ENCODE data around the gene OOSP1. TPM values are rescaled to one million over a fixed set of nuclear protein-coding genes. Genes with fewer than 3 reads are reported as not detected.
A peak's percentile ranks its signal among the peaks of the same experiment; 100 is the strongest.
"Not testable (repeated sequence)": the region's sequence is repeated elsewhere in the genome, so short reads cannot be mapped to it uniquely, and the experiment has no call there.

The OOSP1 gene
- total RNA-seq, 1 donor from 2014 or later = not detected

GRCh38 chr11:59973097-59973496, 34.9 kb downstream of the OOSP1 start:
- FAIRE-seq = no peak
- Histone ChIP-seq H3K4me3 (ENCODE audit: low read depth, low read length) (no peak overlapping the region), H3K27me3 (ENCODE audit: control insufficient read depth, insufficient read depth, low read length) (no peaks in the 10 kb centered on the region), H3K36me3 (ENCODE audit: control insufficient read depth, insufficient read depth, low read length) (no peaks in the 10 kb centered on the region)
- TF ChIP-seq CTCF (IDR thresholded peaks at IDR 0.05; ENCODE audit: insufficient read depth, low read length, severe bottlenecking) = no peak
- DNase-seq (ENCODE audit: low read depth) = no peak

GRCh38 chr11:59981106-59981770, 43.0 kb downstream of the OOSP1 start:
- no peaks in the 10 kb centered on the region for H3K27me3 ChIP-seq (ENCODE audit: control insufficient read depth, insufficient read depth, low read length)
- DNase-seq (ENCODE audit: low read depth) (peak; percentile 83), FAIRE-seq (no peak)
- H3K36me3 ChIP-seq (ENCODE audit: control insufficient read depth, insufficient read depth, low read length) = no peaks in the 10 kb centered on the region
- H3K4me3 ChIP-seq (ENCODE audit: low read depth, low read length) = no peak overlapping the region
- TF ChIP-seq CTCF (IDR thresholded peaks at IDR 0.05; ENCODE audit: insufficient read depth, low read length, severe bottlenecking) = no peak

- not testable (repeated sequence) for H3K4me3 ChIP-seq (ENCODE audit: low read depth, low read length); H3K36me3 ChIP-seq (ENCODE audit: control insufficient read depth, insufficient read depth, low read length); H3K27me3 ChIP-seq (ENCODE audit: control insufficient read depth, insufficient read depth, low read length); DNase-seq (ENCODE audit: low read depth); FAIRE-seq
Measured at GRCh38 chr11:59982037-59982436, 43.8 kb downstream of the OOSP1 start.

GRCh38 chr11:59983212-59983611, 45.0 kb downstream of the OOSP1 start:
- Histone ChIP-seq H3K4me3 (ENCODE audit: low read depth, low read length) (no peak overlapping the region), H3K36me3 (ENCODE audit: control insufficient read depth, insufficient read depth, low read length) (no peaks in the 10 kb centered on the region), H3K27me3 (ENCODE audit: control insufficient read depth, insufficient read depth, low read length) (no peaks in the 10 kb centered on the region)
- DNase-seq (ENCODE audit: low read depth) = peak; percentile 7
- no peak for TF ChIP-seq CTCF (IDR thresholded peaks at IDR 0.05; ENCODE audit: insufficient read depth, low read length, severe bottlenecking)
- no peak for FAIRE-seq

- Histone ChIP-seq H3K36me3 (ENCODE audit: control insufficient read depth, insufficient read depth, low read length) (no peaks in the 10 kb centered on the region), H3K27me3 (ENCODE audit: control insufficient read depth, insufficient read depth, low read length) (no peaks in the 10 kb centered on the region), H3K4me3 (ENCODE audit: low read depth, low read length) (no peak overlapping the region)
- TF ChIP-seq CTCF (IDR thresholded peaks at IDR 0.05; ENCODE audit: insufficient read depth, low read length, severe bottlenecking) = no peak
- DNase-seq (ENCODE audit: low read depth) (no peak), FAIRE-seq (no peak)
Measured at GRCh38 chr11:59984368-59984767, 46.1 kb downstream of the OOSP1 start.

GRCh38 chr11:59990421-59990820, 52.2 kb downstream of the OOSP1 start:
- FAIRE-seq (no peak), DNase-seq (ENCODE audit: low read depth) (no peak)
- Histone ChIP-seq H3K36me3 (ENCODE audit: control insufficient read depth, insufficient read depth, low read length) (no peaks in the 10 kb centered on the region), H3K4me3 (ENCODE audit: low read depth, low read length) (no peak overlapping the region), H3K27me3 (ENCODE audit: control insufficient read depth, insufficient read depth, low read length) (no peaks in the 10 kb centered on the region)
- TF ChIP-seq CTCF (IDR thresholded peaks at IDR 0.05; ENCODE audit: insufficient read depth, low read length, severe bottlenecking) = no peak
